ENCODE measurements around the gene MINDY4. TPM values are rescaled to one million over a fixed set of nuclear protein-coding genes. Genes with fewer than 3 reads are reported as not detected.

The MINDY4 gene
- total and polyA plus RNA-seq, 2 of the 4 experiments (the other 2 are of a cell fraction) = 1.8 to 3.6 TPM

DNA sequence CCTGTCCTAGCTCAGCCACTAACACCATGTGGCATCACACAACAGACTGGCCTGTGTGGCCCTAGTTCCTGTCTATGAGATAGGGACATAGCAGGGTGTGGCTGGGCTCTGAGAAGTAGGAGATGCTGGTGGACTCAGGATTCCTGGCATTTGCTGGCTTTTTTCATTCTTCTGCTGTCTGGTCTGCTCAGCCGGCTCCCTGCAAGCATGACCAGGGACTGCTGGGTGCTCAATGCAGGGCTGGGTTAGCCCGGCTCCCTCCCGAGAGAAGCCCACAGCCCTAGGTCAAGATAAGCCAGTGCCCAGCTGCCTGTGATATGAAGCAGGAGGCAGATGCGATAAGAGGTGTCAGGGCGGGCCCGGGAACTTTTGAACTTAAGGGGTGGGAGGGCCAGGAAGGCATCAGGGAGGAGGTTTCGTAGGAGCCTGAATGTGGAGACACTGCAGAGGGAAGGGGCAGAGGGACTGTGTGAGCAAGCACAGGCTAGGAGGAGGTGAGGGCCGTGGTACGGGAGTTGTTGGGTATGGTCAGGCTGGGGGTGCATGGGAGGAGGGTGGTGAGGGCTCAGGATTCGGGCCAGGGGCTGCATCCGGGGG lies 143.9 kb downstream of the MINDY4 start:
- Histone ChIP-seq H2AK9ac (replicated peaks; ENCODE audit: low read depth, low read length, poor library complexity) (peak overlapping the region; percentile 8), H2AK5ac (ENCODE audit: low read depth, low read length) (peak overlapping the region; percentile 90), H2BK15ac (ENCODE audit: low read depth, low read length) (peak overlapping the region; percentile 61; the same call in 1 of the 3 replicates), H3K36me3 (ENCODE audit: control insufficient read depth, insufficient read depth, low read length) (no peaks in the 10 kb centered on the region), H3K4ac (ENCODE audit: low read depth, low read length) (peak overlapping the region; percentile 64), H3K14ac (replicated peaks; ENCODE audit: low read depth, low read length) (peak overlapping the region; percentile 48), H3K79me1 (ENCODE audit: low read depth in 1 of 2, low read length in 2 of 2) (no peaks in the 10 kb centered on the region), H3K27me3 (ENCODE audit: control insufficient read depth, insufficient read depth, low read length) (peaks cover 3% of the 10 kb centered on the region; the same call in 1 of the 2 replicates), H3K4me2 (ENCODE audit: low read depth, low read length) (no peak overlapping the region), H4K5ac (ENCODE audit: low read depth, low read length) (no peak overlapping the region), H3K18ac (ENCODE audit: low read depth, low read length) (no peak overlapping the region), H3K9me3 (ENCODE audit: control insufficient read depth, insufficient read depth, low read length) (no peaks in the 10 kb centered on the region), H3K9ac (ENCODE audit: low read depth, low read length) (no peak overlapping the region), H3K9me1 (ENCODE audit: insufficient read depth, low read length) (peaks cover 4% of the 10 kb centered on the region; the same call in 1 of the 2 replicates), H4K91ac (ENCODE audit: insufficient read depth, low read depth, low read length) (peak overlapping the region; percentile 38), H3K56ac (ENCODE audit: extremely low read depth, insufficient read depth, low read length) (no peak overlapping the region), H4K8ac (ENCODE audit: low read depth in 2 of 2, low read length in 2 of 2) (peak overlapping the region; percentile 59 to 71; a peak in 1 of 4 replicates), H2AFZ (replicated peaks; ENCODE audit: low read length, poor library complexity) (peak overlapping the region; percentile 70), H2BK120ac (ENCODE audit: low read depth, low read length) (peak overlapping the region; percentile 82), H3K27ac (ENCODE audit: insufficient read depth, low read length) (no peak overlapping the region), H4K20me1 (ENCODE audit: insufficient read depth, low read length) (no peaks in the 10 kb centered on the region), H2BK5ac (ENCODE audit: low read depth, low read length, poor library complexity, severe bottlenecking) (no peak overlapping the region), H3K4me3 (ENCODE audit: insufficient read depth, low read depth, low read length) (no peak overlapping the region), H2BK20ac (ENCODE audit: low read depth, low read length) (peak overlapping the region; percentile 82; the same call in 1 of the 2 replicates), H3K4me1 (ENCODE audit: control insufficient read depth, insufficient read depth, low read length) (0 out of 2 replicates have a peak, but pooled peaks cover 2% of the 10 kb centered on the region), H3K23ac (ENCODE audit: low read depth, low read length) (peak overlapping the region; percentile 72)
- in situ Hi-C loops (cut with MboI; ENCODE audit: low sequenced_read_pairs) (no loop called here), dilution Hi-C loops (cut with HindIII; ENCODE audit: low sequenced_read_pairs, unreplicated experiment) (no loop called here), intact Hi-C loops (cut with micrococcal nuclease) (no loop called here)
- BruUV-seq (replicated peaks) = no TSS peak
- CTCF ChIA-PET = no interaction called here
- WGBS, 2 experiments (ENCODE audit: extremely low coverage in 2 of 2, insufficient read length in 1 of 2) = 72% methylated on average over 5 of the region's 11 CpGs; no CpG with 5 or more reads in 1 of the 2 experiments
- ATAC-seq (ENCODE audit: low read depth) = peak; percentile 13
- no peak for DNase-seq
- TF ChIP-seq RCOR1 (IDR thresholded peaks at IDR 0.05; ENCODE audit: insufficient replicate concordance, low read length) (no peak), RAD21 (IDR thresholded peaks at IDR 0.05; ENCODE audit: low read length) (no peak), MAFK (IDR thresholded peaks at IDR 0.05; ENCODE audit: low read depth, low read length) (no peak), CHD1 (IDR thresholded peaks at IDR 0.05; ENCODE audit: low read depth, low read length) (no peak), CEBPB (IDR thresholded peaks at IDR 0.05; ENCODE audit: low read depth, low read length) (no peak), POLR2A (IDR thresholded peaks at IDR 0.05; ENCODE audit: low read depth, low read length) (no peak), FOS (IDR thresholded peaks at IDR 0.05; ENCODE audit: low read depth, low read length) (no peak), SMC3 (IDR thresholded peaks at IDR 0.05; ENCODE audit: low read depth, low read length) (no peak), MAZ (IDR thresholded peaks at IDR 0.05; ENCODE audit: borderline replicate concordance, low read depth, low read length) (no peak), NFE2L2 (IDR thresholded peaks at IDR 0.05; ENCODE audit: low read depth, low read length) (no peak), RFX5 (IDR thresholded peaks at IDR 0.05; ENCODE audit: low read depth, low read length) (no peak), BHLHE40 (IDR thresholded peaks at IDR 0.05; ENCODE audit: low read depth, low read length) (no peak), MXI1 (IDR thresholded peaks at IDR 0.05; ENCODE audit: borderline replicate concordance, low read depth, low read length) (no peak)
- TF ChIP-seq, protein P1, sequence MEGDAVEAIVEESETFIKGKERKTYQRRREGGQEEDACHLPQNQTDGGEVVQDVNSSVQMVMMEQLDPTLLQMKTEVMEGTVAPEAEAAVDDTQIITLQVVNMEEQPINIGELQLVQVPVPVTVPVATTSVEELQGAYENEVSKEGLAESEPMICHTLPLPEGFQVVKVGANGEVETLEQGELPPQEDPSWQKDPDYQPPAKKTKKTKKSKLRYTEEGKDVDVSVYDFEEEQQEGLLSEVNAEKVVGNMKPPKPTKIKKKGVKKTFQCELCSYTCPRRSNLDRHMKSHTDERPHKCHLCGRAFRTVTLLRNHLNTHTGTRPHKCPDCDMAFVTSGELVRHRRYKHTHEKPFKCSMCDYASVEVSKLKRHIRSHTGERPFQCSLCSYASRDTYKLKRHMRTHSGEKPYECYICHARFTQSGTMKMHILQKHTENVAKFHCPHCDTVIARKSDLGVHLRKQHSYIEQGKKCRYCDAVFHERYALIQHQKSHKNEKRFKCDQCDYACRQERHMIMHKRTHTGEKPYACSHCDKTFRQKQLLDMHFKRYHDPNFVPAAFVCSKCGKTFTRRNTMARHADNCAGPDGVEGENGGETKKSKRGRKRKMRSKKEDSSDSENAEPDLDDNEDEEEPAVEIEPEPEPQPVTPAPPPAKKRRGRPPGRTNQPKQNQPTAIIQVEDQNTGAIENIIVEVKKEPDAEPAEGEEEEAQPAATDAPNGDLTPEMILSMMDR (conservative IDR thresholded peaks at IDR 0.05; ENCODE audit: low read depth, low read length) = no peak
- TF ChIP-seq, protein P2, sequence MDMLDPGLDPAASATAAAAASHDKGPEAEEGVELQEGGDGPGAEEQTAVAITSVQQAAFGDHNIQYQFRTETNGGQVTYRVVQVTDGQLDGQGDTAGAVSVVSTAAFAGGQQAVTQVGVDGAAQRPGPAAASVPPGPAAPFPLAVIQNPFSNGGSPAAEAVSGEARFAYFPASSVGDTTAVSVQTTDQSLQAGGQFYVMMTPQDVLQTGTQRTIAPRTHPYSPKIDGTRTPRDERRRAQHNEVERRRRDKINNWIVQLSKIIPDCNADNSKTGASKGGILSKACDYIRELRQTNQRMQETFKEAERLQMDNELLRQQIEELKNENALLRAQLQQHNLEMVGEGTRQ (IDR thresholded peaks at IDR 0.05; ENCODE audit: low read depth, low read length) = no peak
- TF ChIP-seq, protein P3, sequence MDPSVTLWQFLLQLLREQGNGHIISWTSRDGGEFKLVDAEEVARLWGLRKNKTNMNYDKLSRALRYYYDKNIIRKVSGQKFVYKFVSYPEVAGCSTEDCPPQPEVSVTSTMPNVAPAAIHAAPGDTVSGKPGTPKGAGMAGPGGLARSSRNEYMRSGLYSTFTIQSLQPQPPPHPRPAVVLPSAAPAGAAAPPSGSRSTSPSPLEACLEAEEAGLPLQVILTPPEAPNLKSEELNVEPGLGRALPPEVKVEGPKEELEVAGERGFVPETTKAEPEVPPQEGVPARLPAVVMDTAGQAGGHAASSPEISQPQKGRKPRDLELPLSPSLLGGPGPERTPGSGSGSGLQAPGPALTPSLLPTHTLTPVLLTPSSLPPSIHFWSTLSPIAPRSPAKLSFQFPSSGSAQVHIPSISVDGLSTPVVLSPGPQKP (IDR thresholded peaks at IDR 0.05; ENCODE audit: borderline replicate concordance, low read depth, low read length) = no peak
- POLR2A ChIA-PET (ENCODE audit: unreplicated experiment) = no interaction called here

Data from IMR-90 (cell line).